ENCODE results near the gene NDUFA11.

DNA sequence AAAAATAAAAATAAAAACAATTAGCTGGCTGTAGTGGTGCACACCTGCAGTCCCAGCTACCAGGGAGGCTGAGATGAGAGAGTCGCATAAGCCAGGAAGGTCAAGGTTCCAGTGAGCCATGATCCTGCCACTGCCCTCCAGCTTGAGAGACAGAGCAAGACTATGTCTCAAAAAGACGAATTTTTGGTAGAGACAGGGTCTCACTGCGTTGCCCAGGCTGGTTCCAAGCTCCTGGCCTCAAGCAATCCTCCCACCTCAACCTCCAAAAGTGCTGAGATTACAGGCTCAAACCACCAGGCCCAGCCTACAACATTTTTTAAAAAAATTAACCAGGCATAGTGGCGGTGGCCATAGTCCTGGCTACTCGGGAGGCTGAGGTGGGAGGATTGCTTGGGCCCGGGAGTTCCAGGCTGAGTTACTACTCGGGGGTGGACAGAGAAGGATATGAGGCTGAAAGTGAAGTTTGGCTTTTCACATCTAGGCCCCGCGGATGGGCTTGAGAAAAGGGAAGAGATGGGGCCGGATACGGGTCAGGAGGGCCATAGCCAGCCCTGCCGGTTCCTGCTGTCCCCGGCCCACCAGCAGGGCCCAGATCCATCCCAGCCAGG is 10.2 kb downstream of the NDUFA11 start:
- TF ChIP-seq, protein P1, sequence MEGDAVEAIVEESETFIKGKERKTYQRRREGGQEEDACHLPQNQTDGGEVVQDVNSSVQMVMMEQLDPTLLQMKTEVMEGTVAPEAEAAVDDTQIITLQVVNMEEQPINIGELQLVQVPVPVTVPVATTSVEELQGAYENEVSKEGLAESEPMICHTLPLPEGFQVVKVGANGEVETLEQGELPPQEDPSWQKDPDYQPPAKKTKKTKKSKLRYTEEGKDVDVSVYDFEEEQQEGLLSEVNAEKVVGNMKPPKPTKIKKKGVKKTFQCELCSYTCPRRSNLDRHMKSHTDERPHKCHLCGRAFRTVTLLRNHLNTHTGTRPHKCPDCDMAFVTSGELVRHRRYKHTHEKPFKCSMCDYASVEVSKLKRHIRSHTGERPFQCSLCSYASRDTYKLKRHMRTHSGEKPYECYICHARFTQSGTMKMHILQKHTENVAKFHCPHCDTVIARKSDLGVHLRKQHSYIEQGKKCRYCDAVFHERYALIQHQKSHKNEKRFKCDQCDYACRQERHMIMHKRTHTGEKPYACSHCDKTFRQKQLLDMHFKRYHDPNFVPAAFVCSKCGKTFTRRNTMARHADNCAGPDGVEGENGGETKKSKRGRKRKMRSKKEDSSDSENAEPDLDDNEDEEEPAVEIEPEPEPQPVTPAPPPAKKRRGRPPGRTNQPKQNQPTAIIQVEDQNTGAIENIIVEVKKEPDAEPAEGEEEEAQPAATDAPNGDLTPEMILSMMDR (IDR thresholded peaks at IDR 0.05) = no peak
- no peak for TF ChIP-seq EP300 (IDR thresholded peaks at IDR 0.05)

Measured in sigmoid colon (tissue), 4 donors.